Measurements from ENCODE around the gene RAB11FIP3. TPM values are rescaled to one million over a fixed set of nuclear protein-coding genes. Genes with fewer than 3 reads are reported as not detected.

RAB11FIP3 gene
- polyA plus RNA-seq, 1 experiment, result 13.3 TPM

DNA sequence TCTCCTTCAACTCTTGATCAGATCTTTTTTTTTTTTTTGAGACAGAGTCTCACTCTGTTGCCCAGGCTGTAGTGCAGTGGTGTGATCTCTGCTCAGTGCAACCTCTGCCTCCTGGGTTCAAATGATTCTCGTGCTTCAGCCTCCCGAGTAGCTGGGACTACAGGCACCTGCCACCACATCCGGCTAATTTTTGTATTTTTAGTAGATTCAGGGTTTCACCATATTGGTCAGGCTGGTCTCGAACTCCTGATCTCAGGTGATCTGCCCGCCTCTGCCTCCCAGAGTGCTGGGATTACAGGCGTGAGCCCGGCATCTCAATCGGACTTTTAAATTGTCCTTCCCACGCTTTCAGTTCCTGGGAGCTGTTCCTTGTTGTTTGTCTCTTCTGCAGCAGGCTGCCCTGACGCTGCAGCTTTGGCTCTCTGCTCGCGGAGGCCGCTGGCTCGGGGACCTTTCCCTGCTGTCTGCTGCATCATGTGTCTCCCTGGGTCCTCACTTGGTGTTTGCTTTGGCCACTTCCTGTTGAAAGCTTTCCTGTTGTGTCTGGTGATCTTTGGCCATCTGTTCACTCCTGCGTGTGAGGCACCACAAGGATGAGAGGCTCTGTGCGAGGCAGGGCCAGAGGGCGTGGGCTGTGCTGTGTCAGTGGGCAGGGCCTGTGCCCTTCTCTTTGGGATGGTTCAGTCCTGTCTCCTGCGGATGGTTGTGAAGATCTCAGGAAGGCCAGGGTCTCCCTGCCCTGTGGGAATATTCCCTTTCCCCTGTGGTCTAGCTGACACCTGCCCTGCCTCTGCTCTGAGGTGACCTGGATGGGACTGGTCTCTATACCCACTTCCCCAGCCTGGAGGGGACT is 83.7 kb downstream of the RAB11FIP3 start:
- no peak for DNase-seq (ENCODE audit: low read depth)
- TF ChIP-seq, protein P1, sequence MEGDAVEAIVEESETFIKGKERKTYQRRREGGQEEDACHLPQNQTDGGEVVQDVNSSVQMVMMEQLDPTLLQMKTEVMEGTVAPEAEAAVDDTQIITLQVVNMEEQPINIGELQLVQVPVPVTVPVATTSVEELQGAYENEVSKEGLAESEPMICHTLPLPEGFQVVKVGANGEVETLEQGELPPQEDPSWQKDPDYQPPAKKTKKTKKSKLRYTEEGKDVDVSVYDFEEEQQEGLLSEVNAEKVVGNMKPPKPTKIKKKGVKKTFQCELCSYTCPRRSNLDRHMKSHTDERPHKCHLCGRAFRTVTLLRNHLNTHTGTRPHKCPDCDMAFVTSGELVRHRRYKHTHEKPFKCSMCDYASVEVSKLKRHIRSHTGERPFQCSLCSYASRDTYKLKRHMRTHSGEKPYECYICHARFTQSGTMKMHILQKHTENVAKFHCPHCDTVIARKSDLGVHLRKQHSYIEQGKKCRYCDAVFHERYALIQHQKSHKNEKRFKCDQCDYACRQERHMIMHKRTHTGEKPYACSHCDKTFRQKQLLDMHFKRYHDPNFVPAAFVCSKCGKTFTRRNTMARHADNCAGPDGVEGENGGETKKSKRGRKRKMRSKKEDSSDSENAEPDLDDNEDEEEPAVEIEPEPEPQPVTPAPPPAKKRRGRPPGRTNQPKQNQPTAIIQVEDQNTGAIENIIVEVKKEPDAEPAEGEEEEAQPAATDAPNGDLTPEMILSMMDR (IDR thresholded peaks at IDR 0.05; ENCODE audit: insufficient read depth, low read depth, low read length), result no peak
- Histone ChIP-seq H3K4me3 (ENCODE audit: low read depth, low read length) (no peak overlapping the region), H3K36me3 (ENCODE audit: control insufficient read depth, insufficient read depth, low read length) (peaks cover 13% of the 10 kb centered on the region), H3K27me3 (ENCODE audit: control insufficient read depth, insufficient read depth, low read length) (no peaks in the 10 kb centered on the region)
- CTCF ChIA-PET, result no interaction called here
- POLR2A ChIA-PET, result no interaction called here

DNA sequence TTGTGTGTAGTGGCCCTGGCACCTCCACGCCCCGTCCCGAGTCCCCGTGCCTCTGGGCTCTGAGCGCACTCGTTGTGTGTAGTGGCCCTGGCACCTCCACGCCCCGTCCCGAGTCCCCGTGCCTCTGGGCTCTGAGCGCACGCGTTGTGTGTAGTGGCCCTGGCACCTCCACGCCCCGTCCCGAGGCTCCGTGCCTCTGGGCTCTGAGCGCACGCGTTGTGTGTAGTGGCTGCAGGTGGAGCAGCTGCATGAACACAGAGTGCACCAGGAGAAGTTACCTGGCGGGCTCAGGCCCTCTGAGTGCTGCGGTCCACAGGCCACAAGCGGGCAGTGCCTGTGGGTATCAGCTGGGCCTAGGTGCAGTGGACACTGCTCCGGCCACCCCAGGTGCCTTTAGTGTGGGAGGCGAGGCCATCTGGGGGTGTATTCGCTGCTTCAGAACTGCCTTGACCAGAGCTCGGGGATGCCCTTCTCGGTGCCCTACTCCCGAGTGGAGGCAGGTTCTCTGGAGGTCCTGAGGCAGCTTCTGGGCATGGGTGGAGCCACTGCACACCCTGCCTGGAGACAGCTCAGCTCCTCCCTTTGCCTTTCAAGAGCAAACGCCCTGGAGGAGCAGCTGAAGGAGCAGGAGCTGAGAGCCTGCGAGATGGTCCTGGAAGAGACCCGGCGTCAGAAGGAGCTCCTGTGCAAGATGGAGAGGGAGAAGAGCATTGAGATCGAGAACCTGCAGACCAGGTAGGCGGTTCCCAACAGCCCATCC is 84.8 kb downstream of the RAB11FIP3 start:
- Histone ChIP-seq H3K4me3 (ENCODE audit: low read depth, low read length) (no peak overlapping the region), H3K36me3 (ENCODE audit: control insufficient read depth, insufficient read depth, low read length) (peaks cover 18% of the 10 kb centered on the region), H3K27me3 (ENCODE audit: control insufficient read depth, insufficient read depth, low read length) (no peaks in the 10 kb centered on the region)
- CTCF ChIA-PET, result interaction anchor here (0.5 kb wide), 1 partner anchor 70 kb away, joined by 3 read pairs; no protein-coding TSS in a partner anchor
- TF ChIP-seq, protein P1 (IDR thresholded peaks at IDR 0.05; ENCODE audit: insufficient read depth, low read depth, low read length), result no peak
- POLR2A ChIA-PET, result no interaction called here
- DNase-seq (ENCODE audit: low read depth), result no peak

DNA sequence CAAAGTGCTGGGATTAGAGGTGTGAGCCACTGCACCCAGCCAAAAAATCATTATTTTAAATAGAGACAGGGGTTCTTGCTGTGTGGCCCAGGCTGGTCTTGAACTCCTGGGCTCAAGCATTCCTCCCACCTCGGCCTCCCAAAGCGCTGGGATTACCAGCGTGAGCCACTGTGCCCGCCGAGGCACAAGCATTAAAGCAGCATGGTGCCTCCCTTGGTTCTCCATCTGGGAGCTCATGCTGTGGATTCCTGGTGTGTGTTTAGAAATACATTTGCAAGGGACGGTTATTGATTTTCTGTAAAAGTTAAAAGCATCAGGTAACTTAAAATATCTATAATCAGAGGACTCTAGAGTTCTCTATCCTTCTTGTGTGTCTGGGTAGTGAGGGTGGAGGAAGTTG is 87.4 kb downstream of the RAB11FIP3 start:
- H3K4me3 ChIP-seq (ENCODE audit: low read depth, low read length), result no peak overlapping the region
- ChIA-PET CTCF (no interaction called here), POLR2A (no interaction called here)
- TF ChIP-seq, protein P1 (IDR thresholded peaks at IDR 0.05; ENCODE audit: insufficient read depth, low read depth, low read length), result no peak
- H3K27me3 ChIP-seq (ENCODE audit: control insufficient read depth, insufficient read depth, low read length), result no peaks in the 10 kb centered on the region
- H3K36me3 ChIP-seq (ENCODE audit: control insufficient read depth, insufficient read depth, low read length), result peaks cover 21% of the 10 kb centered on the region
- no peak for DNase-seq (ENCODE audit: low read depth)

DNA sequence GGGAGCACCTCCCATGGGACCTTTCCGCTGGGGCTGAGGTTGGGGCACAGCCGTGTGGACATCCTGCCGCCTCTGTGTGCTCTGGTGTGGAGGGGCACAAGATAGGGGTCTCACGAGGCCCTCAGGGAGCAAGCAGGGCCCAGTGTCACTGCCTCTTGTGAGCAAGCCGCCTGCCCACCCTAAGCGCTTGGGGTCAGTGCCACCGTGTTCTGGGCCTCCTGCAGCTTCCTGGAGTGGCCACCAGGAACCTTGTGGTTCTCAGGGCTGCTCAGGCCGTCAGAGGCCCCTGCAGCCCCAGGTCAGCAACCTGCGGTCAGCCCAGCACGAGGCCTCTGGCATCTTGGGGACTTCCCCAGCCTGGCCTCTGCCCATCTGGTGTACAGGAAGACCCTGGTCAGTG is 88.5 kb downstream of the RAB11FIP3 start:
- peaks cover 21% of the 10 kb centered on the region for H3K36me3 ChIP-seq (ENCODE audit: control insufficient read depth, insufficient read depth, low read length)
- H3K27me3 ChIP-seq (ENCODE audit: control insufficient read depth, insufficient read depth, low read length), result no peaks in the 10 kb centered on the region
- CTCF ChIA-PET, result interaction anchor here (1.3 kb wide), 1 partner anchor 19 kb away, joined by 3 read pairs; no protein-coding TSS in a partner anchor
- POLR2A ChIA-PET, result no interaction called here
- TF ChIP-seq, protein P1 (IDR thresholded peaks at IDR 0.05; ENCODE audit: insufficient read depth, low read depth, low read length), result no peak
- DNase-seq (ENCODE audit: low read depth), result no peak
- no peak overlapping the region for H3K4me3 ChIP-seq (ENCODE audit: low read depth, low read length)

DNA sequence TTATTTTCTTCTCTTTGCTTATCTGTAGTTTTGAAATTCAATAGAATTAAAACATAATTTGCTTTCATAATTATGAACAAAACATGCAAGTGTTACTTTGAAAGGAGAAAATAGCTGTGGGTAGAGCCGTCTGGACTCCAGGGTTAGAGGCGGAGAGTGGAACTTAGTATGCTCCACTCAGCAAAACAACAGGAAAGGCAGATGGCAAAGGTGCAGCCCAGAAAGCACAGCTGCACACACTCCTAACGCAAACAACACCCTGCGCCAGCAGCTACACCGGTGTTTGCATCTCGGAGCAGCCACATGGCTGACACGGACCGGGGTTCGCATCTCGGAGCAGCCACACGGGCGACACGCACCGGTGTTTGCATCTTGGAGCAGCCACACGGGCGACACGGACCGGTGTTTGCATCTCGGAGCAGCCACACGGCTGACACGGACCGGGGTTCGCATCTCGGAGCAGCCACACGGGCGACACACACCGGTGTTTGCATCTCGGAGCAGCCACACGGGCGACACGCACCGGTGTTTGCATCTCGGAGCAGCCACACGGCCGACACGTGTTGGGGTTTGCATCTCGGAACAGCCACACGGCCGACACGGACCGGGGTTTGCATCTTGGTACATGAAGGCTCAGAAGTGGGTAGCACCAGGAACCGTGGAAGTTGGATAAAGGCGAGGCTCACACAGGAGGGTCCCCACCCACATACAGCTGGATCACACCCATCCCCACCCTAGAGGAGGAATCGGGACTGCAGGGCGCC is 89.9 kb downstream of the RAB11FIP3 start:
- ChIA-PET CTCF (no interaction called here), POLR2A (no interaction called here)
- H3K36me3 ChIP-seq (ENCODE audit: control insufficient read depth, insufficient read depth, low read length), result peaks cover 24% of the 10 kb centered on the region
- DNase-seq (ENCODE audit: low read depth), result no peak
- TF ChIP-seq, protein P1 (IDR thresholded peaks at IDR 0.05; ENCODE audit: insufficient read depth, low read depth, low read length), result no peak
- no peak overlapping the region for H3K4me3 ChIP-seq (ENCODE audit: low read depth, low read length)
- no peaks in the 10 kb centered on the region for H3K27me3 ChIP-seq (ENCODE audit: control insufficient read depth, insufficient read depth, low read length)
